Activated naive CD8-positive, alpha-beta T cell treated with anti-CD3 and anti-CD28 coated beads for 36 hours (primary cell): Measurements from ENCODE around the gene DCAF5. TPM values are rescaled to one million over a fixed set of nuclear protein-coding genes. Genes with fewer than 3 reads are reported as not detected.
"Not testable (repeated sequence)": the region's sequence is repeated elsewhere in the genome, so short reads cannot be mapped to it uniquely, and the experiment has no call there.

Experiments
- DNase-seq: peaks from one replicate; pipeline ENCODE4 v3.0.0; 2021
- H3K27ac Mint-ChIP-seq: one replicate; pipeline ENCODE4 v1.8.0; 2022; ENCODE audit warnings: mild to moderate bottlenecking, moderate library complexity, mixed read lengths
- H3K27me3 Mint-ChIP-seq: one replicate; pipeline ENCODE4 v1.8.0; 2022; ENCODE audit warnings: mild to moderate bottlenecking, mixed read lengths
- H3K36me3 Mint-ChIP-seq: one replicate; pipeline ENCODE4 v1.8.0; 2021; ENCODE audit warnings: mild to moderate bottlenecking, mixed read lengths
- H3K4me1 Mint-ChIP-seq: one replicate; pipeline ENCODE4 v1.8.0; 2021; ENCODE audit warnings: mixed read lengths
- H3K4me3 Mint-ChIP-seq: one replicate; pipeline ENCODE4 v1.8.0; 2022; ENCODE audit warnings: mild to moderate bottlenecking, moderate library complexity, mixed read lengths
- H3K9me3 Mint-ChIP-seq: one replicate; pipeline ENCODE4 v1.8.0; 2022; ENCODE audit warnings: mixed read lengths
- total RNA-seq, 2 experiments: library from RNA; stranded (reverse); gene quantifications; one replicate each; pipeline ENCODE4 v1.2.3, GENCODE V29; 2021

The DCAF5 gene, protein sequence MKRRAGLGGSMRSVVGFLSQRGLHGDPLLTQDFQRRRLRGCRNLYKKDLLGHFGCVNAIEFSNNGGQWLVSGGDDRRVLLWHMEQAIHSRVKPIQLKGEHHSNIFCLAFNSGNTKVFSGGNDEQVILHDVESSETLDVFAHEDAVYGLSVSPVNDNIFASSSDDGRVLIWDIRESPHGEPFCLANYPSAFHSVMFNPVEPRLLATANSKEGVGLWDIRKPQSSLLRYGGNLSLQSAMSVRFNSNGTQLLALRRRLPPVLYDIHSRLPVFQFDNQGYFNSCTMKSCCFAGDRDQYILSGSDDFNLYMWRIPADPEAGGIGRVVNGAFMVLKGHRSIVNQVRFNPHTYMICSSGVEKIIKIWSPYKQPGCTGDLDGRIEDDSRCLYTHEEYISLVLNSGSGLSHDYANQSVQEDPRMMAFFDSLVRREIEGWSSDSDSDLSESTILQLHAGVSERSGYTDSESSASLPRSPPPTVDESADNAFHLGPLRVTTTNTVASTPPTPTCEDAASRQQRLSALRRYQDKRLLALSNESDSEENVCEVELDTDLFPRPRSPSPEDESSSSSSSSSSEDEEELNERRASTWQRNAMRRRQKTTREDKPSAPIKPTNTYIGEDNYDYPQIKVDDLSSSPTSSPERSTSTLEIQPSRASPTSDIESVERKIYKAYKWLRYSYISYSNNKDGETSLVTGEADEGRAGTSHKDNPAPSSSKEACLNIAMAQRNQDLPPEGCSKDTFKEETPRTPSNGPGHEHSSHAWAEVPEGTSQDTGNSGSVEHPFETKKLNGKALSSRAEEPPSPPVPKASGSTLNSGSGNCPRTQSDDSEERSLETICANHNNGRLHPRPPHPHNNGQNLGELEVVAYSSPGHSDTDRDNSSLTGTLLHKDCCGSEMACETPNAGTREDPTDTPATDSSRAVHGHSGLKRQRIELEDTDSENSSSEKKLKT
- 10 to 100 TPM; 33.4 to 35.1 TPM for total RNA-seq

DNA sequence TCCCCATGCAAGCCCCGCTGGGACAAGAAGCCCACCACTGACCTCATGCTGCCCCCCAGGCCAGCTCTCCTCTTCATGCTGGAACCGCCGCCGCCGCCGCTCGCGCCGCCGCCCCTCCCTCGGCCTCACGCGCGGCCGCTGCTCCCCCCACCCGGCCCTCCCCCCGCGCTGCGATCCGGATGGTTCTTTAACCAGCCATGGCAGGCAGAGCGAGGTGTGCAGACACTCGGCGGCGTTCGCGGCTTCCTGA is at the start of gene DCAF5:
Gene DCAF5 (minus strand): TSS at position 218 of the 250 bp plus-strand sequence. CDS start 141 bp downstream, at position 77.
- Mint-ChIP-seq H3K27me3 (no peaks in the 10 kb centered on the region), H3K36me3 (peaks cover 9% of the 10 kb centered on the region), H3K9me3 (no peaks in the 10 kb centered on the region), H3K4me1 (peaks cover 34% of the 10 kb centered on the region), H3K27ac (peak within 1 kb of the TSS; percentile 92), H3K4me3 (peak within 1 kb of the TSS; percentile 93)
- DNase-seq = no peak

DNA sequence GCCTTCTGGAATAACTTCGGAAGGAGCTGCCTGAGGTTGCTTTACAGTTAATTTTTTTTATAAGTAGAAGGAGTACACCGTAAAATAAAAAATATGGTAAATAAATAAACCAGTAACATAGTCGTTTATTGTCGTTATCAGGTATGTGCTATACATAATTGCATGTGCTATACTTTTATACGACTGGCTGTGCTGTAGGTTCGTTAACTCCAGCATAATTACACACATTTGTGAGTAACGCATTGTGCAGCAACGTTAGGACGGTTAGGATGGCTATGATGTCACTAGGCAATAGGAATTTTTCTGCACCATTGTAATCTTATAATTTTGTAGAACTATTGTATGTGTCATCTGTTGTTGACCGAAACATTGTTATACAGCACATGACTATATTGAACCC is 46.9 kb upstream of the DCAF5 start:
- no peak overlapping the region for H3K4me3 Mint-ChIP-seq
- H3K4me1 Mint-ChIP-seq = peaks cover 3% of the 10 kb centered on the region
- DNase-seq = no peak
- H3K36me3 Mint-ChIP-seq = peaks cover 3% of the 10 kb centered on the region
- no peak overlapping the region for H3K27ac Mint-ChIP-seq
- H3K27me3 Mint-ChIP-seq = no peaks in the 10 kb centered on the region
- H3K9me3 Mint-ChIP-seq = no peaks in the 10 kb centered on the region

DNA sequence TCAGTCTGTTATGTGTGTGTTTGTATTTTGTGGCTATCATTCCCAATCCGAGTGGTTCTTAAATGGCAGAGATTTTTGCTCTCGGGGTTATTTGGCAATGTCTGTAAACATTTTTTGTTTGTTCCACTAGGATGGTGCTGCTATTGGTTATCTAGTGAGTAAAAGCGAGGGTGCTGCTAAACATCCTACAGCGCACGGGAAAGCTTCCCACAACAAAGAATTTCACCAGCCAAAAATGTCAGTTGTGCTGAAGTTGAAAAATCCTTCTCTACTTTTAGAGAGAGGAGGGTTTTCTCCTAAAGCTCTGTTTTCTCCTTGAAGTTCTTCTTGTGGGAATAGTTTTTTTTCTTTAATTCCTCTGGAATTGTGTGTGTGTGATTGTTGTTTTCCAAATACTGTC is 40.8 kb upstream of the DCAF5 start:
- peaks cover 3% of the 10 kb centered on the region for H3K36me3 Mint-ChIP-seq
- H3K27me3 Mint-ChIP-seq = no peaks in the 10 kb centered on the region
- DNase-seq = no peak
- H3K9me3 Mint-ChIP-seq = no peaks in the 10 kb centered on the region
- no peak overlapping the region for H3K27ac Mint-ChIP-seq
- H3K4me3 Mint-ChIP-seq = peak overlapping the region; percentile 2
- peaks cover 30% of the 10 kb centered on the region for H3K4me1 Mint-ChIP-seq

DNA sequence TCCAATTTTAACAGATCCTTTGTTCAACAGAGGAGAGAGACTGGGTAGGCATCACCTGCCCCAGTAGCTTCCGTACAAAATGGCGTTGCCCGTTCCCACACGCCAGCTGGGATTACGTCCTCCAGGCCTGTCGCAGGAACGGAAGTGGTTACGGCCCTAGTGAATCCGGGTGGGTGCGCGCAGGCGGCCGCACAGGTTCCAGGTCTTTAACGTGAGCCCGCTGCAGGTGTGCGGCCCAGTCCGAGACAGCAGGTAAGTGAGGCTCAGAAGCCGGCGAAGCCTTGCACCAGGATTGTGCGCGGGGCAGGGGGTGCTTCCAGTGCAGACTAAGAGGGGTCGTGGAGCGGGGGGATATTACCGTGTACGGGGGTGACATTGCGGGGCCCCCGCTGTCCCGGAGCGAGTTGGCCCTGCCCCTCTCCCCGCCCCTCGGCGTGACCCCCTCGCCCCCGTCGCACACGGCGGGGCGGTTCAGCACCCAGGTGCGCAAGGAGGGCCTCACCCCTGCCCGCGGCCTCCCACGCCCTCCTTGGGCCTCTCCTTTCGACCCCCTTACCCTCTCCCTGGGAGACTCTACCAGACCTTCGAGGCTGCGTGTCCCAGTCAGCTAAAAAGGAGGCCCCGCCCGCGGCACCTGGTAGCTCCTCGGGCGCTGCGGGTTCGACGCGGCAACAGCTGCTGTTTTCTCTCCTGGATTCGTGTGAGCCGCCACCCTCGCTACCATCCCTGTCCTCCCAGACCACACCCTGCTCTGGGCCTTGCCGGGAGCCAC is 38.6 kb upstream of the DCAF5 start, which contains the start of gene EXD2:
Gene EXD2 (plus strand): TSS at position 159 of the 772 bp plus-strand sequence. CDS start 17,973 bp downstream, outside the sequence.
- peak within 1 kb of the TSS; percentile 78 for H3K27ac Mint-ChIP-seq
- peak; percentile 83 for DNase-seq
- peaks cover 3% of the 10 kb centered on the region for H3K36me3 Mint-ChIP-seq
- H3K27me3 Mint-ChIP-seq = no peaks in the 10 kb centered on the region
- peak within 1 kb of the TSS; percentile 93 for H3K4me3 Mint-ChIP-seq
- H3K9me3 Mint-ChIP-seq = no peaks in the 10 kb centered on the region
- H3K4me1 Mint-ChIP-seq = peaks cover 30% of the 10 kb centered on the region

DNA sequence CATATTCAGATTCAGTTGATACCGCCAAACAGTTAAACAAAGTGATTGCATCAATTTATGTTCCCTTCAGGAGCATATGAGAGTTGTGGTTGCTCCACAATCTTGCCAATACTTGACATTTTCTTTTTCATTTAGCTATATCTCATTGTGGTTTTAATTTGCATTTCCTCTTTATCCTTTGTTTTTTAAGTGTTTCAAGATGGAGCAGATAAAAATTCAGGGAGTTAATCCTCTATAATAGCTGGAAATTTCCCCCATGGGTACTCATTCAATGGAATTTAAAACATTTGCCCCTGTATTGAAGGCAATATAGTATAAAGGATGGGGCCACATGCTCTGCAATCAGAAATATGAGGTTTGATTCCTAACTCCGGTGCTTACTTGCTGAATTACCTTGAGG is 37.3 kb upstream of the DCAF5 start:
- no peak for DNase-seq
- no peaks in the 10 kb centered on the region for H3K27me3 Mint-ChIP-seq
- H3K4me1 Mint-ChIP-seq = peaks cover 27% of the 10 kb centered on the region
- H3K9me3 Mint-ChIP-seq = no peaks in the 10 kb centered on the region
- peak overlapping the region; percentile 2 for H3K4me3 Mint-ChIP-seq
- no peaks in the 10 kb centered on the region for H3K36me3 Mint-ChIP-seq
- no peak overlapping the region for H3K27ac Mint-ChIP-seq

DNA sequence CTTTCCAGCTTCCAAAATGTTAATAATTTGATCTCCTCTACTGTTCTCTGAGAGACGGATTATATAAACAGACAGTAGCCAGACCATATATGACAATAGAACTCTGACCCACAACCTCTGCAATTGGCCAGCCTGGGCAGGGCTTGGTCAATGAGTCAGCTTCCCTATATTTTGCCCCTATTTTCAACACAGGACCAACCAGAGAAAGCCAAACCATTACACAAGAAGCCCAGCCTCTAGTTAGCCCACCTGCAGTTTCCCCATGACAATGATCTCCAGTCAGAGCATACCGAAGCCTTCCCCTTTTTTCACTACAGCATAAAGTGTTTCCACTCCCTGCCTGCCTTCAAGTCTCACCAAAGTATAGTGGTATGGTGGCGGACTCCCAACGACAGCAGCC is 30.8 kb upstream of the DCAF5 start:
- Mint-ChIP-seq H3K4me1 (no peaks in the 10 kb centered on the region), H3K27ac (no peak overlapping the region), H3K27me3 (no peaks in the 10 kb centered on the region), H3K9me3 (no peaks in the 10 kb centered on the region), H3K36me3 (no peaks in the 10 kb centered on the region), H3K4me3 (no peak overlapping the region)
- no peak for DNase-seq

DNA sequence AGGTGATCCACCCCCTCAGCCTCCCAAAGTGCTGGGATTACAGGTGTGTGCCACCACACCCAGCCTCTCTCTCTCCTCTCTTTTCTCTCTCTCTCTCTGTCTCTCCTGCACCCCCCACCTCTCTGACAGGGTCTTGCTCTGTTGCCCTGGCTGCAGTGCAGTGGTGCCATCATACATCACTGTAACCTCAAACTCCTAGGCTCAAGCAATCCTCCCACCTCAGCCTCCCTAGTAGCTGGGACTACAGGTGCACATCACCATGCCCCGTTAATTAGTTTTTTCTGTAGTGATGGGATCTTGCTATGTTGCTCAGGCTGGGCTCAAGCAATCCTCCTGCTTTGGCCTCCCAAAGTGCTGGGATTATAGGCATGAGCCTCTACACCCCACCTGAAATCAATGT is 29.7 kb upstream of the DCAF5 start:
- not testable (repeated sequence) for H3K27me3 Mint-ChIP-seq, H3K4me3 Mint-ChIP-seq, H3K27ac Mint-ChIP-seq, DNase-seq, H3K9me3 Mint-ChIP-seq, H3K36me3 Mint-ChIP-seq, H3K4me1 Mint-ChIP-seq

DNA sequence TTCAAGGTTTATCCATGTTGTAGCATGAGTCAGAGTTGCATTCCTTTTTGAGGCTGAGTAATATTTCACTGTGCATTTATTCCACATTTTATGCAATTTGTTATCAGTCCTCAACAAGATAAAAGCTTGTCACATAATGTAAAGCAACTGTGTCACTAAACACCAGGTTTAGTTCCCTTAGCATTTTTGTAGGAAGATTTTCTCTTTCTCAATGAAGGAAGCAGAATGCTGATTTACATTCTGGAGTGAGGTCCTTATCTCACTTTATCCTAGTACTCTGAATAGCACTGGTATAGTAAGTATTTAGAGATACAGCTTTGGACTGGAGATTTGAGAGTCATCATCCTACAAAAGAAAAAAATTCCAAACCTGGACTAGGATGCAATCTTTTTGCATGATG is 28.6 kb upstream of the DCAF5 start:
- H3K4me1 Mint-ChIP-seq = no peaks in the 10 kb centered on the region
- H3K27ac Mint-ChIP-seq = no peak overlapping the region
- H3K27me3 Mint-ChIP-seq = no peaks in the 10 kb centered on the region
- H3K4me3 Mint-ChIP-seq = no peak overlapping the region
- no peaks in the 10 kb centered on the region for H3K9me3 Mint-ChIP-seq
- DNase-seq = no peak
- no peaks in the 10 kb centered on the region for H3K36me3 Mint-ChIP-seq

DNA sequence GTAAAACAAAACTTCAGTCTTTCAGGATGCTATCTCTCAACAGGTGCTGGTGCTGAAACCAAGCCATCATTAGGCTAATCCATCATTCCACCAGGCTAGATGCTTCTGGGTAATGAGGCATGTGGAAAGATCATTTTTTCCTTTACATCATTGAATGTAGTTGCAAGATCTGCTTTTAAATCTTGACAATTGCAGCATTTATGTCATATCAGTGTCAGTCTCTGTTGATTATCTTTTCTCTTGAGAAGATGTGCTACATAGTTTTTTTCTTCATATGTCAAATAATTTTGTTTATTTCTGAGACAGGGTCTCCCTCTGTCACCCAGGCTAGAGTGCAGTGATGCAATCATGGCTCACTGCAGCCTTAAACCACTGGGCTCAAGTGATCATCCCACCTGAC is 22.2 kb upstream of the DCAF5 start:
- Mint-ChIP-seq H3K36me3 (no peaks in the 10 kb centered on the region), H3K4me1 (no peaks in the 10 kb centered on the region), H3K9me3 (no peaks in the 10 kb centered on the region), H3K27ac (no peak overlapping the region), H3K4me3 (no peak overlapping the region), H3K27me3 (peaks cover 3% of the 10 kb centered on the region)
- DNase-seq = no peak

DNA sequence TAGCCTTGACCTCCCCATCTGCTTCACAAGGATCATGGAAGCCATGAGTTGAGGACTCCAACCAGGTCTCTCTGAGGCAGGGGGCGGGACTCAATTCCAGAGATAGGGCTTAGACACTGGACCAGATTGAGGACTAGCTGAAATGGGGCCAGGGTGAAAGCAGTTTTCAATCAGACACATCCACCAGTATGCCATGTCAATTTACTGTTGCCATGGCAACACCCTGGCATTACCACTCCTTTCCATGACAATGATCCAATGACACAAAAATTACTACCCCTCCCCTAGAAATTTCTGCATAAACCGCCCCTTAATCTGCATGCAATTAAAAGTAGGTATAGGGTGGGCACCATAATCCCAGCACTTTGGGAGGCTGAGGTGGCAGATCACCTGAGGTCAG is 18.6 kb upstream of the DCAF5 start:
- Mint-ChIP-seq H3K27me3 (peaks cover 3% of the 10 kb centered on the region), H3K4me3 (no peak overlapping the region), H3K4me1 (no peaks in the 10 kb centered on the region), H3K36me3 (no peaks in the 10 kb centered on the region), H3K9me3 (no peaks in the 10 kb centered on the region), H3K27ac (no peak overlapping the region)
- DNase-seq = no peak

DNA sequence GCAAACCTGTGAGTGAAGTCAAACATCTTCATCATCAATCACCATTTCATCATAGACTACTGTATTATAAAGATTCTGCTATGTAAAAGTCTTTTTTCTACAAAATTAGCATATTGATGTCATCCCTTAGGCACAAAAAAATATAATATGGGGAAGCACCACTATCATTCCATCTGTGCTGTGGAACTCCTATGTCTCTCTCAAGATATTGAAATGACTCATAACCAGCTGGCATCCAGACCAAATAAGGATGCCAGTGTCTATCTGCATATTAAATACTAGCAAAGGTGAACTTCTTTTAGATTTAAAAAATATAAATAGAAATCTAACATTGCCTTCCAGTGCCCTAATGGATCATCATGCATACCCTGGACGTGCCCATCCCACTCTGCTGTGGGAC is 17.9 kb upstream of the DCAF5 start:
- no peaks in the 10 kb centered on the region for H3K4me1 Mint-ChIP-seq
- H3K36me3 Mint-ChIP-seq = no peaks in the 10 kb centered on the region
- DNase-seq = no peak
- H3K4me3 Mint-ChIP-seq = no peak overlapping the region
- H3K27ac Mint-ChIP-seq = no peak overlapping the region
- no peaks in the 10 kb centered on the region for H3K9me3 Mint-ChIP-seq
- peaks cover 3% of the 10 kb centered on the region for H3K27me3 Mint-ChIP-seq

DNA sequence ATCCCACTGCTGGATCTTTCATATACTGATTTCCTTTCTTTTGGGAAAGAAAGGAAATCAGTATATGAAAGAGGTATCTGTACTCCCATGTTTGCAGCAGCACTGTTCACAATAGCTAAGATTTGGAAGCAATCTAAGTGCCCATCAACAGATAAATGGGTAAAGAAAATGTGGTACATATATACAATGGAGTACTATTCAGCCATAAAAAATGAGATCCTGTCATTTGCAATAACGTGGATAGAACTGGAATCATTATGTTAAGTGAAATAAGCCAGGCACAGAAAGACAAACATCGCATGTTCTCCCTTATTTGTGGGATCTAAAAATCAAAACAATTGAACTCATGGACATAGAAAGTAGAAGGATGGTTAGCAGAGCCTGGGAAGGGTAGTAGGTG is 12.9 kb upstream of the DCAF5 start:
- not testable (repeated sequence) for H3K27me3 Mint-ChIP-seq, DNase-seq, H3K4me1 Mint-ChIP-seq, H3K36me3 Mint-ChIP-seq, H3K27ac Mint-ChIP-seq, H3K4me3 Mint-ChIP-seq
- H3K9me3 Mint-ChIP-seq = peaks cover 18% of the 10 kb centered on the region

DNA sequence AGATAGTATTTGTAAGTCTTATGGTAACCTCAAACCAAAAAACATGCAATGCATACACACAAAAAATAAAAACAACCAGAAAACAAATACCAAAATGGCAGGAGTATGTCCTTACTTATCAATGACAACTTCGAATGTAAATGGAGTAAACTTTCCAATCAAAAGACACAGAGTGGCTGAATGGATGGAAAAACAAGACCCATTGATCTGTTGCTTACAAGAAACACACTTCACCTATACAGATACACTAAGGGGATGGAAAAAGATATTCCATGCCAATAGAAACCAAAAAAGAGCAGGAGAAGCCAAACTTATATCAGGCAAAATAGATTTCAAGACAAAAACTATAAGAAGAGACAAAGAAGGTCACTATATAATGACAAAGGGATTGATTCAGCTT is 8.7 kb upstream of the DCAF5 start:
- DNase-seq = no peak
- Mint-ChIP-seq H3K4me3 (no peak overlapping the region), H3K9me3 (peaks cover 18% of the 10 kb centered on the region), H3K4me1 (no peaks in the 10 kb centered on the region), H3K27me3 (peaks cover 14% of the 10 kb centered on the region), H3K27ac (no peak overlapping the region), H3K36me3 (peaks cover 7% of the 10 kb centered on the region)

DNA sequence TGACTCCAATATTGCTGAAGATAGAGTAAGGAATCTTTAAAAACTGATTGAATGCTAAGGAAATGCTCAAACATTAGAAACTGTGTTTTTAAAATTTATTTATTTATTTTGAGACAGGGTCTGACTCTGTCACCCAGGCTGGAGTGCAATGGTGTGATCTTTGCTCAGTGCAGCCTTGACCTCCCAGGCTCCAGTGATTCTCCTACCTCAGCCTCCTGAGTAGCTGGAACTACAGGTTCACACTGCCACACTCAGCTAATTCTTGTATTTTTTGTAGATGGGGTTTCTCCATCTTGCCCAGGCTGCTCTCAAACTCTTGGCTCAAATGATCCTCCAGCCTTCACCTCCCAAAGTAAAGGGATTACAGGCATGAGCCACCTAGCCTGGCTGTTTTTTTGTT is 3.3 kb upstream of the DCAF5 start:
- H3K36me3 Mint-ChIP-seq = no peaks in the 10 kb centered on the region
- H3K9me3 Mint-ChIP-seq = no peaks in the 10 kb centered on the region
- peaks cover 7% of the 10 kb centered on the region for H3K4me1 Mint-ChIP-seq
- no peak for DNase-seq
- H3K27ac Mint-ChIP-seq = no peak overlapping the region
- peaks cover 7% of the 10 kb centered on the region for H3K27me3 Mint-ChIP-seq
- H3K4me3 Mint-ChIP-seq = no peak overlapping the region

DNA sequence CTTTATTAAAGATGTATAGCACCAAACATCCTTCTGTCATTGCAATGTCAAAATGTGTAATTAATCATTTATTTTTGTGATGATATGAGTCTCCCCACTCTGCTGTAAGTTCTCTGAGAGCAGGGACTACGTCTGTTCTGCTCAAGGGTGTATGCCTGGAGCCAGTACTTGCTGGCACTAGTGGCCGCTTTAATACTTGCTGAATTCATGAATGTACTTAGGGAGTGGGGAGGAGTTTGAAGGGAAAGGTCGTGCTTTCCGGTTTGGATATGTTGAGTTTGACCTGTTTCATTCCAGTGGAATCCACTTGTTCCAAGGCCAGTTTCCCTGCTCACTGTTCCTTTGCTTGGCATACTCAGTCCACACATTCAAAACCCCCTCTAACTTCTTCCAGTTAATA is 1.9 kb upstream of the DCAF5 start:
- Mint-ChIP-seq H3K27me3 (peaks cover 3% of the 10 kb centered on the region), H3K9me3 (no peaks in the 10 kb centered on the region), H3K4me3 (no peak overlapping the region), H3K36me3 (no peaks in the 10 kb centered on the region), H3K27ac (no peak overlapping the region), H3K4me1 (peaks cover 20% of the 10 kb centered on the region)
- no peak for DNase-seq
